GM19395 (cell line): ENCODE data around the gene RNF207.

Source experiments
- ATAC-seq: cut with Tn5 transposase; IDR thresholded peaks from one replicate; pipeline ENCODE4 v1.9.1; 2021; ENCODE audit warnings: mild to moderate bottlenecking, moderate library complexity; ENCODE audit not compliant: unreplicated experiment

Gene RNF207

DNA sequence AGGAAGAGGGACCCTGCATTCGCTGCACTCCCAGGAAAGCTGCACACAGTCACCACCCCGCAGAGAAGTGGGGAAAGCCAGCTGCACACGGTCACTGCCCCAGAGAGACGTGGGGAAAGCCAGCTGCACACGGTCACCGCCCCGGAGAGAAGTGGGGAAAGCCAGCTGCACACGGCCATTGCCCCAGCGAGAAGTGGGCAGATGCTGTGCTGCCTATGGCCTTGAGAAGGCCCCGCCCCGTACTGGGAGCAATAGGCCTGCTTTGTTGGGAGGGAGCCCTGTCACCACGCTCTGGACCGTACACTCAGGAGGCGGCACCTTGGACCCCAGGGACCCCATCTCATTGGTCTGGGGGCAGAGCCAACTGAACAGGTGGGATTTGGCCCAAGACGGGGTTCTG is 59.2 kb downstream of the RNF207 start:
- no peak for ATAC-seq

DNA sequence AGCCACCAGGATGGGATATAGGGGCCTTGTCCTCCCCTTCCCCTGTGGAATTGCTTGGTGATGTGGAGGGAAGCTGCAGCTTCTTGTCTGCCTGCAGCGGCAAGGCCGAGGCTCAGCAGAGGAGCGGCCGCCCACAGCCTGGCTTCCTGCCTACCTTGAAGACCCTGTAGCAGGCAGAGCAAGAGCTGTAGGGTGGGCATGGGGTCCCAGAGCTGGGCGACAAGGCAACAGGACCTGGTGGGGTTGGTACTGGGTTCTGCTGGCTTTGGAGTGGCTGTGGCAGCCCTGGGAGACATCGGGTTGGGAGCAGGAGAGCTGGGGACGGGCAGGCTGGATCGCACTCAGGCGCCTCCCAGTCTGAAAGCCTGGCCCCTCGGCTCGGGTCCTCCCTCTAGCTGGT is 60.7 kb downstream of the RNF207 start:
- no peak for ATAC-seq

DNA sequence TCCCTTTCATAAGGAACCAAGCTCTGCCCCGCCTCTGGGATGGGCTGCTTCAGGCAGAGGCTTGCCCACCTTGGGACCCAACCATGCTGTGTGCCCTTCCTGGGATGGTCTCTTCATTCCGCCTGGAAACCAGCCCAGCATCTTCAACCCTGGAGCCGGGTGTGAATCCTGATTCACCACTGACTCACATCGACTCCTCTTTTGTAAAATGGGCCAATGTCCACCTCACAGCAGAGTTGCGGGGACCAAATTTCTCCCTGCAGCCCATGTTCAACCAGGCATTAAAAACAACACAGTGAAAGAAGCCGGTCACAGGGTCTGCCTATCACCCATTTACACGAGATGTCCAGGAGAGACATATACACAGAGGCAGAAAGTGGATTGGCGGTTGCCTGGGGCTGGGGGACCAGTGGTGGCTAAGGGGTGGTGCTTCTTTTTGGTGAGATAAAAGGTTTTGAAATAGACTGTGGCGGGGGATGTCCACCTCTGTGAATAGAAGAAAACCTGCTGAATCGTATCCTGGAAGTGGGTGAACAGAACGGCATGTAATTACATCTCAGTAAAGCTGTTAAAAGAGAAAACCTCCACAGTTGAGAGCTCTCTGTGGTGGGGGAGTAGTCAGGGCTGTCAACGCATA is 61.9 kb downstream of the RNF207 start:
- ATAC-seq, result no peak

DNA sequence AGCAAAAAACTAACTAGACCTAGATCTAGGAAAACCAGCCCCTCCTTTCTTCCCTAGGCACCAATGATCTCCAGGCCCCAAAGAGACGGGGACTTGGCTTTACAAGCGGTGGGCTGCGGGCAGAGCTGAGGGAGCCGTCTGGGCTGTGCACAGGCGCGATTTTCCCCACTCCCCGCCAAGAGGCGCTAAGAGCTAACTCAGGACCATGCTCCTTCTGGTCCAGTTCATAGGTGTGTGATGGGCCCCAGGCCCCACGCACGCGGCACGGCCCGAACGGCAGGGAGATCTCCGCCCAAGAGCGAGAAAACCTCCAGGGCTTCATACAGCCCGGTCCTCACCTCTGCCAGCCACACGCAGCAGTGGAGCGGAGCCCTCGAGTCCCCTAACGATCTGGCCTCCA is 62.5 kb downstream of the RNF207 start:
- ATAC-seq, result no peak

DNA sequence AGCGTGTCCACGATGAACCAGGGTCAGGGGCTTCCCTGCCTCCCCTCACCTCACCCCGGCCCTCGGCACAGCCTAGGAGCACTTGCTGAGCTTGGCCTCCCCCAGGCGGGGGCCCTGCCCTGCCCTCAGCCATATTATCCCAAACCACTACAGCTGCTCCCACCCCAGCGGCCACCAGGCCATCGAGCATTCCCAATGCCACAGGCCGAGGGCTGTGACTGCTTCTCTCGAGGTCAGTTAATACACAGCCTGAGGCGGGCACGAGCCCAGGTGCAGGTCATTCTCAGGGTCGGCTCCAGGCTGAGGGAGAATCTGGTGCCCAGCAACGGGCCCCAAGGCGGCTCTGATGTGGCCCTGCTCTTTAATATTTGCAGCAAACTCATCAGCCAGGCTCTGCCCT is 63.4 kb downstream of the RNF207 start:
- no peak for ATAC-seq

DNA sequence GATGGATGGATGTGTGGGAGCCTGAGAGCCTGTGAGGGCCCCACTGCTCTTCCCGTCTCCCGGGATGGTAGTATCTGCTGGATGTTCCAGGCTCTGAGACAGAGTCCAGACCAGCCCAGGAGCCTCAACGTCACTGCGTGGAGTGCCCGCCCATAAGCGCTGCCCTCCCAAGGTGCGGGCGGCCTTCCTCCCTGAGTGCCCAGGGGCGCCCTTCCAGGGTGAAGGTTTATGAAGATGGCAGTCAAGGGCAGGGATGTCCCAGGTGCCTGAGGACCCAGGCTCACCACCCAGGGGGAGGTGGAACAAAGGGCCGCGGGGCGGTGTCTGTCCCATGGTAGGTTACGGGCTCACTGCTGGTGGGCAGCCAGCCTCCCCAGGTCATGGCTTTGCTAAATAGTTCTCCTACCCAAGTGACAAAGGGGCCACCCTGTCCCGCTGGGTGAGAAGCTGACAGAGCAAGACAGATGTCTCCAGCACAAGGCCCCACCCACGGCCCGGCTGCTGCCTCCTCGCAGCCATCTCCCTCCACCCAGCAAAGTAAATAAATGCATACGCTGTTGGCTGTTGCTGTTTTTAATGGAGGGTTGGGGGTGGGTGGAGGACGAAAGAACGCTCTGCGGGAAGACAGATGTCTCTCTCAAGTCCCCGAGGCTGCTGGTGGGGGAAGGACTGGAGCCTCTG is 63.9 kb downstream of the RNF207 start:
- ATAC-seq, result no peak

DNA sequence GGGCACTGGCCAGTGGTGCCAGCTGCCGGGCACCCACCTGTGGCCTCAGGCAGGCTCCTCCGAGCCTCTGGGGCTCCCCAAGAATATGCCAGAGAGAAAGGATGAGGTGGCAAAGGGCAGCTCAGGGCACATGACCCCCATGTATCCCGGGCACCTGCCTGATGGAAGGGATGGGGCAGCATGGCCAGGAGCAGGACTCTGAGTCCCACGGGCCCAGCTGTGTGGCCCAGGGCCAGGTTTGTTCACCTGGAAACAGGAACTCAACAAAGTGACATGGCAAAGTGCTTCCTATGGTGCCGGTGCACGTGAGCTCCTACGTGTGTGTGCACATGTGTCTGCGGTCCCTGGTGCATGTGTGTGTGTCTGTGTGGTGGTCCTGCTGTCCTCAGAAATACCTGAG is 64.5 kb downstream of the RNF207 start:
- ATAC-seq, result no peak
